Measurements from ENCODE around the gene HOXC4.

HOXC4 gene

GRCh38 chr12:54051874-54052437 is 1.7 kb upstream of the HOXC4 start (continued):
- TF ChIP-seq ZNF837 (tag by site-specific recombination; IDR thresholded peaks at IDR 0.05) (no peak), ZFP37 (tag by site-specific recombination; IDR thresholded peaks at IDR 0.05) (no peak), ZNF394 (tag by site-specific recombination; IDR thresholded peaks at IDR 0.05; ENCODE audit: borderline replicate concordance) (no peak; the same call in 1 of the 2 replicates), PRDM4 (tag by site-specific recombination; IDR thresholded peaks at IDR 0.05) (peak; percentile 97), ZNF777 (tag by site-specific recombination; IDR thresholded peaks at IDR 0.05; ENCODE audit: borderline replicate concordance) (no peak), ZNF645 (tag by site-specific recombination; IDR thresholded peaks at IDR 0.05) (peak; percentile 95), ZNF121 (tag by site-specific recombination; IDR thresholded peaks at IDR 0.05) (peak; percentile 73; the same call in 1 of the 2 replicates), GLIS2 (tag by site-specific recombination; IDR thresholded peaks at IDR 0.05) (no peak), ZNF501 (tag by site-specific recombination; IDR thresholded peaks at IDR 0.05) (peak; percentile 86), ZNF580 (tag by site-specific recombination; IDR thresholded peaks at IDR 0.05) (peak; percentile 98), YY1 (tag by site-specific recombination; IDR thresholded peaks at IDR 0.05) (peak; percentile 65; the same call in 1 of the 2 replicates), ELK4 (IDR thresholded peaks at IDR 0.05; ENCODE audit: borderline replicate concordance, low read depth, low read length) (no peak), ZNF138 (tag by site-specific recombination; IDR thresholded peaks at IDR 0.05; ENCODE audit: borderline replicate concordance) (no peak), ZNF341 (tag by site-specific recombination; IDR thresholded peaks at IDR 0.05; ENCODE audit: low read depth) (no peak), ZNF37A (tag by site-specific recombination; IDR thresholded peaks at IDR 0.05) (no peak), ZNF768 (tag by site-specific recombination; IDR thresholded peaks at IDR 0.05) (no peak), ZNF747 (tag by site-specific recombination; IDR thresholded peaks at IDR 0.05) (no peak), ZNF221 (tag by site-specific recombination; IDR thresholded peaks at IDR 0.05; ENCODE audit: borderline replicate concordance) (no peak), KLF16 (tag by site-specific recombination; IDR thresholded peaks at IDR 0.05) (peak; percentile 78), ZNF426 (tag by site-specific recombination; IDR thresholded peaks at IDR 0.05) (no peak), ZNF214 (tag by site-specific recombination; IDR thresholded peaks at IDR 0.05; ENCODE audit: borderline replicate concordance) (no peak; the same call in 1 of the 2 replicates), SP7 (tag by site-specific recombination; IDR thresholded peaks at IDR 0.05) (peak; percentile 99), ZNF391 (tag by site-specific recombination; IDR thresholded peaks at IDR 0.05; ENCODE audit: borderline replicate concordance, low read depth) (peak; percentile 94), REST (tag by site-specific recombination; IDR thresholded peaks at IDR 0.05) (no peak), ZNF624 (tag by site-specific recombination; IDR thresholded peaks at IDR 0.05) (no peak), YY2 (tag by site-specific recombination; IDR thresholded peaks at IDR 0.05) (no peak), BCL11A (tag by site-specific recombination; IDR thresholded peaks at IDR 0.05; ENCODE audit: low read depth) (peak; percentile 98), ZNF248 (tag by site-specific recombination; IDR thresholded peaks at IDR 0.05) (no peak), ZSCAN16 (tag by site-specific recombination; IDR thresholded peaks at IDR 0.05) (no peak; the same call in 1 of the 2 replicates), MYNN (tag by site-specific recombination; IDR thresholded peaks at IDR 0.05; ENCODE audit: borderline replicate concordance) (peak; percentile 31), ZNF513 (tag by site-specific recombination; IDR thresholded peaks at IDR 0.05) (no peak; the same call in 1 of the 2 replicates)

Data from HEK293 (cell line).